Panc1 (cell line): ENCODE measurements around the gene MBD6.

Experiments
- CTCF ChIP-seq: fragments of 450-650 bp; IDR thresholded peaks from 2 replicates; pipeline ENCODE4 v1.5.1; 2017; ENCODE audit warnings: mild to moderate bottlenecking
- TF ChIP-seq, protein P1 (sequence below), 2 experiments: IDR thresholded peaks; 2 replicates each; pipeline ENCODE4 v1.6.1; 2011 to 2012; ENCODE audit warnings: low read depth in 2 of 2, control low read depth in 1 of 2, low read length in 1 of 2, mild to moderate bottlenecking in 1 of 2, moderate library complexity in 1 of 2; ENCODE audit not compliant: insufficient read depth in 1 of 2

GRCh38 chr12:57549909-57550640, 27.5 kb downstream of the MBD6 start, which contains the start of gene KIF5A:
- TF ChIP-seq CTCF = no peak; the same call in 1 of the 2 replicates
- TF ChIP-seq, protein P1, sequence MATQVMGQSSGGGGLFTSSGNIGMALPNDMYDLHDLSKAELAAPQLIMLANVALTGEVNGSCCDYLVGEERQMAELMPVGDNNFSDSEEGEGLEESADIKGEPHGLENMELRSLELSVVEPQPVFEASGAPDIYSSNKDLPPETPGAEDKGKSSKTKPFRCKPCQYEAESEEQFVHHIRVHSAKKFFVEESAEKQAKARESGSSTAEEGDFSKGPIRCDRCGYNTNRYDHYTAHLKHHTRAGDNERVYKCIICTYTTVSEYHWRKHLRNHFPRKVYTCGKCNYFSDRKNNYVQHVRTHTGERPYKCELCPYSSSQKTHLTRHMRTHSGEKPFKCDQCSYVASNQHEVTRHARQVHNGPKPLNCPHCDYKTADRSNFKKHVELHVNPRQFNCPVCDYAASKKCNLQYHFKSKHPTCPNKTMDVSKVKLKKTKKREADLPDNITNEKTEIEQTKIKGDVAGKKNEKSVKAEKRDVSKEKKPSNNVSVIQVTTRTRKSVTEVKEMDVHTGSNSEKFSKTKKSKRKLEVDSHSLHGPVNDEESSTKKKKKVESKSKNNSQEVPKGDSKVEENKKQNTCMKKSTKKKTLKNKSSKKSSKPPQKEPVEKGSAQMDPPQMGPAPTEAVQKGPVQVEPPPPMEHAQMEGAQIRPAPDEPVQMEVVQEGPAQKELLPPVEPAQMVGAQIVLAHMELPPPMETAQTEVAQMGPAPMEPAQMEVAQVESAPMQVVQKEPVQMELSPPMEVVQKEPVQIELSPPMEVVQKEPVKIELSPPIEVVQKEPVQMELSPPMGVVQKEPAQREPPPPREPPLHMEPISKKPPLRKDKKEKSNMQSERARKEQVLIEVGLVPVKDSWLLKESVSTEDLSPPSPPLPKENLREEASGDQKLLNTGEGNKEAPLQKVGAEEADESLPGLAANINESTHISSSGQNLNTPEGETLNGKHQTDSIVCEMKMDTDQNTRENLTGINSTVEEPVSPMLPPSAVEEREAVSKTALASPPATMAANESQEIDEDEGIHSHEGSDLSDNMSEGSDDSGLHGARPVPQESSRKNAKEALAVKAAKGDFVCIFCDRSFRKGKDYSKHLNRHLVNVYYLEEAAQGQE (IDR thresholded peaks at IDR 0.05; ENCODE audit: insufficient read depth in 1 of 2, low read depth in 2 of 2, low read length in 1 of 2) = no peak
